Upper lobe of left lung (tissue), 4 donors: ENCODE measurements around the gene ACKR2.

Experiments
- CTCF ChIP-seq, 6 experiments: fragments of 450-650 bp in 4 of 6; fragments of 200-600 bp in 2 of 6; sonication (generic) in 2 of 6; IDR thresholded peaks; one replicate each; pipeline ENCODE4 v1.5.1; 2016 to 2019; ENCODE audit warnings: antibody characterized with exemption in 6 of 6
- POLR2A ChIP-seq, 4 donors: fragments of 450-650 bp; IDR thresholded peaks; one replicate each; pipeline ENCODE4 v1.5.1; 2016 to 2017; ENCODE audit warnings: antibody characterized with exemption in 4 of 4, mild to moderate bottlenecking in 2 of 4

GRCh38 chr3:42801048-42801620 lies 8.1 kb upstream of the ACKR2 start:
- no peak for TF ChIP-seq POLR2A (IDR thresholded peaks at IDR 0.05)
- no peak for TF ChIP-seq CTCF (IDR thresholded peaks at IDR 0.05)
